ENCODE measurements around the gene LHX1.

LHX1 gene

GRCh38 chr17:36972186-36972700 lies 35.0 kb downstream of the LHX1 start:
- no peak for DNase-seq (ENCODE audit: low read depth)

- no peak for DNase-seq (ENCODE audit: low read depth)
These were observed 35.6 kb downstream of the LHX1 start for GRCh38 chr17:36972905-36973304.

GRCh38 chr17:36975922-36976515 lies 38.7 kb downstream of the LHX1 start:
- DNase-seq (ENCODE audit: low read depth) = no peak

DNA sequence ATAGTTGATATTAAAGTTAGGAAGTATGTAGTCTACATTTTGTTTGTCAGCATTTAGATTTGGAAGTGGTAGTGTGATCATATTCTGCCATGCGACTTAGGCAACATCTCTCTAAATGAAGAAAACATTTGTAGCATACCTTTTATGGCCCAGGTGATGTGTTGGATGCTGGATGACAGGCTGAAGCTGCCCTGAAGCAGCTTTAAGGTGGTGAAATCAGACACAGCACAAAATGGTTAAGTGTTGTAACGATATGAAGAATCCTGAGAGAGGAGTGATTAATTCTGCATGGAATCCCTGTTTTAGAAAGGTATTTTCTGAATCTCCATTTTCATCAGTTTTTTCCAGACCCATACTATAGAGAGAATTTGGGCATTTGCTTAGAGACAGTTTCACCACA lies 39.8 kb downstream of the LHX1 start:
- DNase-seq (ENCODE audit: low read depth) = no peak

GRCh38 chr17:36977568-36977967 lies 40.3 kb downstream of the LHX1 start:
- no peak for DNase-seq (ENCODE audit: low read depth)

GRCh38 chr17:36978810-36979564 lies 41.7 kb downstream of the LHX1 start:
- no peak for DNase-seq (ENCODE audit: low read depth)

DNA sequence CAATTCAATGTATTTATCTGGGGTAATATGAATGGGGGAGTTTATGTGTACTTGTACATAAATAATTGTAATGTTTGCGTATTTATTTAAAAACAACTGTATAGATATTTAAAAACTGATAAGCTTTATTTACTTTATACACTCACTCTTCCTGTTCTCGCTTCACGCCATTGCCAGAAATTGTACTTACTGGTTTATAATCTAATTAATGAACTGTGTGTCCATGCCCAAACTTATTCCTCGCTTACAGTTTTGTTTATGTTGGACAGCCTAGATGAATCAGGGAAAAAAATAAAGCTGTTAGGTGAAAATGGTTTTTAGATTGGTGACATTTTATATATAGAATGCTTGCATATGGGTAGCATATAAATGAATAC lies 42.3 kb downstream of the LHX1 start:
- DNase-seq (ENCODE audit: low read depth) = no peak

GRCh38 chr17:36980280-36980761 lies 43.0 kb downstream of the LHX1 start:
- no peak for DNase-seq (ENCODE audit: low read depth)

DNA sequence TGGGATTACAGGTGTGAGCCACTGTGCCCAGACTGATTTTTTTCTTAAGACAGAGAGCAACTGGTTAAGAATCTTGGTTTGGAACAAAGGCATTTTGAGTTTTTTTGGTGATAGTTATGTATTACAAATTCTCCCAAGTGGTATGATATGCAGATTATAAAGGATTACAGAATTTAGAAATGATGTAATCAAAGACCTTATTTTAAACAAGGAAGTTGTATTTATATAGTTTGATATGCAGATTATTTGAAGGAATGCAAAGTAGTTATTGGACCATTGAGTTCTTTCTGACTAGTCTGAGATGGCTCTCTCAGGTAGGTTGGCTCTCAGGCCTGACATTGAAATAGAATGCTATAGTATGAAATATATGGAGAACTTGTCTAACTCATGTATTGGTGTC lies 46.3 kb downstream of the LHX1 start:
- no peak for DNase-seq (ENCODE audit: low read depth)

- DNase-seq (ENCODE audit: low read depth) = no peak
These were observed 51.9 kb downstream of the LHX1 start for GRCh38 chr17:36989173-36989572.

DNA sequence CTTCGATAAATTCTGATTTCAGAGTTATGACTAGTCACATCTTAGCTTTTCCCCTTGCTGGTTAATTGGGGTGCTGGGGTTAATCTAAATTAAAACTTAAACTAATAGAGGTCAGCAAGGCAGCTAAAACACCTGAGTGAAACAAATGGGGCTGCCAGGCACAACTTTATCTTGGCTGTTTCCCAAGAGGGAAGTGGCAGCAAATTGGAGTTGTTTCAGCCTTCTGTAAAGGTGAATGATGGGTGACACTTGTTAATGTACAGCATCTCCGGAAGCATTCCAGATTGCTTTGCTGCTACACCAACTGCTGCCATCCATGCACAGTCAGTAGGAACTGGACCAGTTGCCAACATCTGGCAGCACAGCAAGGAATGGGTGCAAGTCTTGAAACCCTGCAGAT lies 55.4 kb downstream of the LHX1 start:
- DNase-seq (ENCODE audit: low read depth) = no peak

- DNase-seq (ENCODE audit: low read depth) = no peak
These were observed 56.0 kb downstream of the LHX1 start for GRCh38 chr17:36993227-36993626.

All from stimulated activated CD8-positive, alpha-beta memory T cell treated with anti-CD3 and anti-CD28 coated beads, Interleukin-15, amount 100 ng/mL, for 1 hour (primary cell).